Bronchus fibroblast of lung (primary cell): Measurements from ENCODE around the gene AP2A2. TPM values are rescaled to one million over a fixed set of nuclear protein-coding genes. Genes with fewer than 3 reads are reported as not detected.

Source experiments
- total RNA-seq: library from RNA; depleted of rRNA; stranded (reverse); fragments of >200 nt; gene quantifications from 2 replicates; pipeline ENCODE4 v1.2.3, GENCODE V29; 2015

Gene AP2A2
- total RNA-seq: 42.9 and 43.7 TPM in 2 replicates

DNA sequence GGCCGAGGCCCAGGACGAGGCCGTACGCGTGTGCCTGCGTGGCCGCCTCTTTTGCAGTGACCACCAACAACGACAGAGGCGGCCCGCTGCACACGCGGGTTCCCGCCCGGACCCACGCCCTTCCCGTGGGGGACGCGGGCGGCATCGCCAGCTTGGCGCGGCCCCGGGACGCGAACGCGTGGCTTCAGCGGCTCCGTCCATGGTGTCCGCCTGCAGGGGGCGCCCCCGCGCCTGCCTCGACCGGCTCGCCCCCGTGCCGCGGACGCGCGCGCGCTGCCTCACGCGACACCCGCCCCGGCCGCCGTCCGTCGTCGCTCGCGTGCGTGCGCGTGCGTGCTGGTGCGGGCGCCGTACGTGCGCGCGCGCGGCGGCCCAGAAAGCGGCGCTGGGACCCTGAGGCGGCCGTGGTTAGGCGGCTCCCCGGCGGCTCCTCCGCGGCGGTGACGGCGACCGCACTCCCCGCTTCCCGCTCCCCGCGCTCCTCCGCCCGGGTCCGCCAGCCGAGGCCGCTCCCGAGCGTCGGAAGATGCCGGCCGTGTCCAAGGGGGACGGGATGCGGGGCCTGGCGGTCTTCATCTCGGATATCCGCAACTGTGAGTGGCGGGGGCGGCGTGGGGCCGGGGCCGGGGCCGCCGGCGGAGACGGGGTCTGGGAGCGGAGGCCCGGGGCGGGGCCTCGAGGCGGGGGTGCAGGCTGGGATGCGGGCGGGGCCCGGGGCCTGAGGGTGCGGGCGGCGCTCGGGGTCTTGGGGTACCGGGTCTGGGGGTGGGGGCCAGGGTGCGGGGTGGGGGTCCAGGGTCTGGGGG is at the start of gene AP2A2:
Gene AP2A2 (plus strand): TSS at position 375 of the 806 bp plus-strand sequence. CDS start 152 bp downstream, at position 527.

GRCh38 chr11:910589-911030 is 15.1 kb upstream of the AP2A2 start, which contains the start of gene CHID1:
TSS of gene CHID1 (minus strand) at chr11:910810. CDS start at chr11:904816, 5,994 bp downstream.

GRCh38 chr11:1036303-1036923 is 110.7 kb downstream of the AP2A2 start, which contains the start of gene MUC6:
TSS of gene MUC6 (minus strand) at chr11:1036718. CDS start at chr11:1036655, 63 bp downstream.

Other genes starting within 250 kb of the AP2A2 start
- 20.7 and 27.2 TPM in 2 replicates for gene DEAF1, start 230.6 kb upstream of the AP2A2 start, total RNA-seq
- 8.2 and 8.9 TPM in 2 replicates for gene TMEM80, start 230.1 kb upstream of the AP2A2 start, total RNA-seq
- gene EPS8L2, start 219.6 kb upstream of the AP2A2 start, total RNA-seq: 11.8 and 13.5 TPM in 2 replicates
- 157 and 164 TPM in 2 replicates for gene TALDO1, start 178.4 kb upstream of the AP2A2 start, total RNA-seq
- 26.3 and 28.1 TPM in 2 replicates for gene GATD1, start 148.4 kb upstream of the AP2A2 start, total RNA-seq
- gene CEND1, start 135.8 kb upstream of the AP2A2 start, total RNA-seq: 3.9 and 6.1 TPM in 2 replicates
- gene SLC25A22, start 127.6 kb upstream of the AP2A2 start, total RNA-seq: 12.9 and 13.6 TPM in 2 replicates
- 17.2 and 21.9 TPM in 2 replicates for gene PIDD1, start 120.6 kb upstream of the AP2A2 start, total RNA-seq
- gene RPLP2, start 115.9 kb upstream of the AP2A2 start, total RNA-seq: 679 and 752 TPM in 2 replicates
- 20.5 and 23.8 TPM in 2 replicates for gene PNPLA2, start 107.0 kb upstream of the AP2A2 start, total RNA-seq
- gene CRACR2B, start 98.0 kb upstream of the AP2A2 start, total RNA-seq: 3.0 and 6.1 TPM in 2 replicates
- gene CD151, start 92.9 kb upstream of the AP2A2 start, total RNA-seq: 585 and 606 TPM in 2 replicates
- 290 and 350 TPM in 2 replicates for gene POLR2L, start 83.3 kb upstream of the AP2A2 start, total RNA-seq
- gene TSPAN4, start 83.0 kb upstream of the AP2A2 start, total RNA-seq: 186 and 200 TPM in 2 replicates
- 70.1 and 73.7 TPM in 2 replicates for gene CHID1, start 15.1 kb upstream of the AP2A2 start, total RNA-seq
- gene MUC6, start 110.8 kb downstream of the AP2A2 start, total RNA-seq: not detected in 2 replicates
- not detected in 2 replicates for gene MUC2, start 149.0 kb downstream of the AP2A2 start, total RNA-seq
- gene MUC5AC, start 232.1 kb downstream of the AP2A2 start, total RNA-seq: not detected in 2 replicates